K562 (cell line): ENCODE data around the gene FRMD4A. TPM values are rescaled to one million over a fixed set of nuclear protein-coding genes. Genes with fewer than 3 reads are reported as not detected.

ENCODE experiments used
- ATAC-seq: fragments of 200-7000 bp; cut with Tn5 transposase; 3 replicates; pipeline ENCODE4 v1.9.1; 2020; ENCODE audit warnings: moderate library complexity
- BruUV-seq: library from RNA; stranded (reverse); fragments of 400-500 nt; replicated peaks from 2 replicates; lab custom pipeline; 2021; lab: Mats Ljungman, UMichigan
- CTCF ChIA-PET: fragments of 300-600 bp; formaldehyde crosslinking; extraction: SDS; loops from one replicate; lab custom pipeline; 2021; ENCODE audit warnings: low intra/inter-chr PET ratio; lab: Yijun Ruan, JAX
- POLR2A ChIA-PET: fragments of 300-600, 350-650 bp; sonication (Branson Sonifier 250); formaldehyde crosslinking; extraction: SDS; loops from one replicate; lab custom pipeline; 2021; ENCODE audit warnings: antibody characterized with exemption, inconsistent platforms; lab: Yijun Ruan, JAX
- DNase-seq, 4 experiments: peaks; one replicate each; pipeline versions ENCODE4 v3.0.0 to v3.0.0-alpha.2; 2011 to 2018; ENCODE audit warnings: low spot score in 3 of 4, mixed read lengths in 3 of 4; ENCODE audit errors: extremely low read depth in 1 of 4
- FAIRE-seq: peaks from 2 replicates; lab custom pipeline; 2011; peaks lifted over from hg19 to GRCh38; lab: Jason Lieb, UNC
- H2AFZ ChIP-seq: 2 replicates; pipeline ENCODE4 v1.6.0; 2011; ENCODE audit warnings: low read depth, low read length, control low read depth, inconsistent platforms
- H3K27ac ChIP-seq: fragments of 200-600 bp; 3 replicates; pipeline ENCODE4 v1.8.0; 2011; ENCODE audit warnings: low read depth, mild to moderate bottlenecking, control low read depth, inconsistent platforms, low read length, moderate library complexity, mixed read lengths; ENCODE audit errors: extremely low read depth
- H3K27me3 ChIP-seq, 2 experiments: fragments of 300-600 bp in 1 of 2; 2 replicates in 1 of 2; 3 replicates in 1 of 2; pipeline versions ENCODE4 v1.6.0 to v1.8.0; 2011; ENCODE audit warnings: inconsistent platforms in 2 of 2, low read length in 2 of 2, mild to moderate bottlenecking in 1 of 2, mixed read lengths in 1 of 2, moderate library complexity in 1 of 2; ENCODE audit not compliant: control insufficient read depth in 2 of 2, insufficient read depth in 2 of 2
- H3K36me3 ChIP-seq: fragments of 300-600 bp; 3 replicates; pipeline ENCODE4 v1.8.0; 2011; ENCODE audit warnings: mild to moderate bottlenecking, low read length, inconsistent platforms; ENCODE audit not compliant: control insufficient read depth, insufficient read depth
- H3K4me1 ChIP-seq, 2 experiments: fragments of 200-600 bp in 1 of 2; replicated peaks in 1 of 2; 2 replicates in 1 of 2; 3 replicates in 1 of 2; pipeline versions ENCODE4 v1.5.1 to v1.8.0; 2011; ENCODE audit warnings: inconsistent platforms in 2 of 2, low read length in 2 of 2, mild to moderate bottlenecking in 1 of 2, mixed read lengths in 1 of 2, moderate library complexity in 1 of 2; ENCODE audit not compliant: control insufficient read depth in 2 of 2, insufficient read depth in 2 of 2
- H3K4me2 ChIP-seq: 2 replicates; pipeline ENCODE4 v1.6.1; 2011; ENCODE audit warnings: low read length, control low read depth, inconsistent platforms, mixed read lengths; ENCODE audit not compliant: insufficient read depth
- H3K4me3 ChIP-seq: fragments of 200-600 bp; sonication (generic), shearing (Covaris generic); 2 replicates; pipeline ENCODE4 v1.5.1; 2016; ENCODE audit warnings: control low read depth, inconsistent platforms
- H3K79me2 ChIP-seq: fragments of 200-600 bp; 3 replicates; pipeline ENCODE4 v1.8.0; 2011; ENCODE audit warnings: low read length, inconsistent platforms; ENCODE audit not compliant: control insufficient read depth, insufficient read depth
- H3K9ac ChIP-seq, 2 experiments: 2 replicates each; pipeline versions ENCODE4 v1.6.0 to v1.6.1; 2011; ENCODE audit warnings: low read depth in 2 of 2, low read length in 2 of 2, control low read depth in 1 of 2, inconsistent platforms in 1 of 2, mild to moderate bottlenecking in 1 of 2, mixed read lengths in 1 of 2; ENCODE audit not compliant: insufficient read depth in 1 of 2
- H3K9me1 ChIP-seq: one replicate; pipeline ENCODE4 v1.6.0; 2011; ENCODE audit warnings: inconsistent platforms, mild to moderate bottlenecking, low read length, moderate library complexity; ENCODE audit not compliant: control insufficient read depth, insufficient read depth
- H3K9me3 ChIP-seq: replicated peaks from 2 replicates; pipeline ENCODE4 v1.5.1; 2011; ENCODE audit warnings: low read depth, low read length, inconsistent platforms; ENCODE audit not compliant: control insufficient read depth, insufficient read depth
- H4K20me1 ChIP-seq: replicated peaks from 2 replicates; pipeline ENCODE4 v1.6.1; 2011; ENCODE audit warnings: low read length, inconsistent platforms, mixed read lengths; ENCODE audit not compliant: control insufficient read depth, insufficient read depth
- FOXP1 ChIP-seq: sonication (generic); formaldehyde crosslinking; IDR thresholded peaks from 2 replicates; pipeline ENCODE4 v1.8.0; 2022; ENCODE audit warnings: mild to moderate bottlenecking, missing genetic modification reagents
- HEY1 ChIP-seq: fragments of 250-450 bp; sonication (Bioruptor Pico); IDR thresholded peaks from 2 replicates; pipeline ENCODE4 v1.5.0; 2020; ENCODE audit warnings: mild to moderate bottlenecking, moderate library complexity, borderline replicate concordance
- PML ChIP-seq: IDR thresholded peaks from 2 replicates; pipeline ENCODE4 v1.6.1; 2012; ENCODE audit warnings: low read length, inconsistent platforms
- STAT5B ChIP-seq: fragments of 250-450 bp; sonication (Bioruptor Pico); IDR thresholded peaks from 2 replicates; pipeline ENCODE4 v1.8.0; 2021; ENCODE audit warnings: mild to moderate bottlenecking, inconsistent platforms
- ZFP36 ChIP-seq: fragments of 150-350 bp; IDR thresholded peaks from 2 replicates; pipeline ENCODE4 v1.6.1; 2018; ENCODE audit warnings: low read length, low read depth; ENCODE audit not compliant: partially characterized antibody
- ZNF165 ChIP-seq: fragments of 250-450 bp; sonication (Bioruptor Pico); IDR thresholded peaks from 2 replicates; pipeline ENCODE4 v1.4.0; 2020; ENCODE audit warnings: borderline replicate concordance
- ZNF239 ChIP-seq: fragments of 250-450 bp; sonication (Bioruptor Pico); IDR thresholded peaks from 2 replicates; pipeline ENCODE4 v1.4.0; 2020; ENCODE audit warnings: mild to moderate bottlenecking
- WGBS: fragments of 100-300 bp; shearing (Covaris generic); methylation state at CpG from one replicate; pipeline ENCODE4 v1.1.6; 2016; ENCODE audit warnings: low coverage, mixed read lengths; ENCODE audit not compliant: insufficient coverage; ENCODE audit errors: missing lambda C conversion rate; 5-methylcytosine and 5-hydroxymethylcytosine counted together
- in situ Hi-C: fragments of 300-500 bp; cut with MboI; formaldehyde crosslinking; loops from 4 replicates; pipeline ENCODE4 v1.15.0; 2018; ENCODE audit warnings: inconsistent platforms, mixed read lengths
- intact Hi-C: fragments of 100-400 bp; cut with micrococcal nuclease; formaldehyde crosslinking; loops from 2 replicates; pipeline ENCODE4 v1.14.2; 2022
- polyA plus RNA-seq, 8 experiments: library from polyadenylated mRNA; depleted of rRNA in 4 of 8; stranded (reverse) in 5 of 8; unstranded in 3 of 8; fragments of >200 nt; fragmentation: Nextera tagmentation in 2 of 8; fragmentation: Illumina TruSeq in 1 of 8; extraction: Ambion mirVana in 2 of 8; extraction: Trizol in 1 of 8; gene quantifications; 2 replicates each; pipeline versions ENCODE4 v1.2.1 to v1.2.3, GENCODE V29; 2011 to 2014; ENCODE audit warnings: inconsistent platforms in 1 of 8, missing spikeins in 1 of 8
- total RNA-seq, 7 experiments: library from RNA; depleted of rRNA in 6 of 7; stranded (reverse); fragments of >200 nt in 6 of 7; fragmentation: Illumina TruSeq in 2 of 7; extraction: Trizol in 2 of 7; gene quantifications; 2 replicates each; pipeline versions ENCODE4 v1.2.1 to v1.2.3, GENCODE V29; 2011 to 2021; ENCODE audit warnings: low replicate concordance in 1 of 7
- TF ChIP-seq, protein P1 (sequence below): fragments of 250-450 bp; sonication (Bioruptor Pico); IDR thresholded peaks from 2 replicates; pipeline ENCODE4 v1.8.0; 2022; ENCODE audit warnings: moderate library complexity, mild to moderate bottlenecking, inconsistent platforms
- TF ChIP-seq, protein P2 (sequence below): fragments of 250-450 bp; sonication (Bioruptor Pico); IDR thresholded peaks from 2 replicates; pipeline ENCODE4 v1.4.0; 2020; ENCODE audit warnings: mild to moderate bottlenecking, moderate library complexity, borderline replicate concordance
- TF ChIP-seq, protein P3 (sequence below): fragments of 450-650 bp; formaldehyde crosslinking; IDR thresholded peaks from 2 replicates; pipeline ENCODE4 v1.4.0; 2020; ENCODE audit warnings: mild to moderate bottlenecking, moderate library complexity

Gene FRMD4A
- total and polyA plus RNA-seq, 9 of the 15 experiments (the other 6 are each of a cell fraction or from before 2014, with no cell fraction given): 0.80 to 5.2 (median 3.0) TPM

DNA sequence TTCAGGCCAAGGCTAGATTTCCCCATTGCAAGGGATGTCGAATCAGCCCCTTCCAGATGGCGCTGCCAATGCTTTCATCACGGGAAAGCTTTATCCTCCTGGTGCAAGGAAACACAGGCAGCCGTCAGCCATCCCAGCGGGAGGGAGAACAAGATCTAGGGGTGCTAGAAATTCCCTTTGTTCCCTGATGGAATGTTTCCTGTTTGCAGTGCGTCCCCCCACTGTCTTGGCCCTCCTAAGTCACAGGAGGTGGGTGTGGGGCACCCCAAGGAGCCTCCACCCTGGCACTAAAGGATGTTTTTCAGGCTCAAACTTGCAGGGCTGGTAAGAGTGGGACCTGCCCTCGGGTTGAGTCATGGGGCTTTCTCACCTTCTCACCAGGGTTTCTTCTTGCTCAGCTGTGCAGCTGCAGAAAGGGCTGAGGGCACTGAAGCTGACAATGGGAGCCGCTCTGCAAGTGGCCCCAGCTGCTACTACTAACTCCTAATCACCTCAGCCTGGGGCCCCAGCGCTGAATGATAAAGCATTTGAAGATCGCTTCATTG, 640.4 kb downstream of the FRMD4A start:
- H3K36me3 ChIP-seq: no peaks in the 10 kb centered on the region; the same call in 2 of the 3 replicates
- H4K20me1 ChIP-seq: no peaks in the 10 kb centered on the region; the same call in 1 of the 2 replicates
- DNase-seq (no peak), FAIRE-seq (no peak), ATAC-seq (no peak)
- no peak overlapping the region for H3K27ac ChIP-seq
- intact Hi-C loops: no loop called here
- CTCF ChIA-PET: no interaction called here
- no peaks in the 10 kb centered on the region for H3K9me1 ChIP-seq
- WGBS: 36% methylated on average over 9 of the region's 10 CpGs
- H2AFZ ChIP-seq: no peak overlapping the region
- TF ChIP-seq ZFP36 (no peak), HEY1 (CRISPR knock-in tag) (no peak)
- H3K9ac ChIP-seq: peak overlapping the region in 1 of 2 experiments; percentile 53; a peak in 1 of 4 replicates
- H3K27me3 ChIP-seq: no peaks in the 10 kb centered on the region
- POLR2A ChIA-PET: interaction anchor here (0.6 to 1.5 kb wide), 3 partner anchors 22 to 65 kb away, joined by 3 to 6 read pairs (median 6); no protein-coding TSS in a partner anchor
- H3K4me1 ChIP-seq: no peaks in the 10 kb centered on the region
- H3K79me2 ChIP-seq: no peaks in the 10 kb centered on the region
- no peaks in the 10 kb centered on the region for H3K9me3 ChIP-seq
- no TSS peak for BruUV-seq
- in situ Hi-C loops: no loop called here
- no peak overlapping the region for H3K4me2 ChIP-seq
- H3K4me3 ChIP-seq: no peak overlapping the region

DNA sequence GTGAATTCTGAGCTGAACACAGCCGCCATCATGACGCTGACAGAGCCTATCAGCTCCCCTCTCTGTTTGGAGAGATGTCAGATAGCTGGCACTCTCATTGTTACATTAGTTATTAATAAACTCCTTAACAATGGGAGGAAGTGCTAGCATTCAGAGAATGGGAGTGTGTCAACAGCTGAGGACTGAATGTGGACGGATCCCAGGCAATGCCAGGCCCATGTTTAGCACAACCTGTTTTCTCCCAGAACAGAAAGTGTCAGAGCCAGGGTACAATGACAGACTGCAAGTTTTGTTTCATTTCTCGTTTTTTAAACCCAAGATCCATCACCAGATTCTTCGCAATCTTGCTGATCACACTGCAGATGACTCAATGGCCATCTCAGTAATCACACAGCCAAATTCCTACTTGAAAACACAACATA, 644.4 kb downstream of the FRMD4A start:
- Histone ChIP-seq H3K9me1 (no peaks in the 10 kb centered on the region), H3K9ac (no peak overlapping the region), H3K4me3 (no peak overlapping the region), H3K9me3 (no peaks in the 10 kb centered on the region), H3K4me2 (no peak overlapping the region), H3K4me1 (no peaks in the 10 kb centered on the region), H3K36me3 (no peaks in the 10 kb centered on the region; the same call in 2 of the 3 replicates), H3K79me2 (no peaks in the 10 kb centered on the region), H4K20me1 (no peaks in the 10 kb centered on the region), H2AFZ (0 out of 2 replicates have a peak overlapping the region, but pooled peaks have one; percentile 20), H3K27ac (no peak overlapping the region), H3K27me3 (no peaks in the 10 kb centered on the region)
- ATAC-seq: no peak
- POLR2A ChIA-PET: interaction anchor here (0.6 kb wide), 1 partner anchor 345 kb away, joined by 5 read pairs; no protein-coding TSS in a partner anchor
- intact Hi-C loops (no loop called here), in situ Hi-C loops (no loop called here)
- 36% methylated on average over 5 of the region's 5 CpGs for WGBS
- no TSS peak for BruUV-seq
- no peak for FAIRE-seq
- DNase-seq: no peak
- CTCF ChIA-PET: no interaction called here
- TF ChIP-seq ZNF165 (CRISPR knock-in tag): no peak
- TF ChIP-seq, protein P1, sequence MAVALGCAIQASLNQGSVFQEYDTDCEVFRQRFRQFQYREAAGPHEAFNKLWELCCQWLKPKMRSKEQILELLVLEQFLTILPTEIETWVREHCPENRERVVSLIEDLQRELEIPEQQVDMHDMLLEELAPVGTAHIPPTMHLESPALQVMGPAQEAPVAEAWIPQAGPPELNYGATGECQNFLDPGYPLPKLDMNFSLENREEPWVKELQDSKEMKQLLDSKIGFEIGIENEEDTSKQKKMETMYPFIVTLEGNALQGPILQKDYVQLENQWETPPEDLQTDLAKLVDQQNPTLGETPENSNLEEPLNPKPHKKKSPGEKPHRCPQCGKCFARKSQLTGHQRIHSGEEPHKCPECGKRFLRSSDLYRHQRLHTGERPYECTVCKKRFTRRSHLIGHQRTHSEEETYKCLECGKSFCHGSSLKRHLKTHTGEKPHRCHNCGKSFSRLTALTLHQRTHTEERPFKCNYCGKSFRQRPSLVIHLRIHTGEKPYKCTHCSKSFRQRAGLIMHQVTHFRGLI (CRISPR knock-in tag): no peak
- TF ChIP-seq PML: no peak
- TF ChIP-seq ZNF239 (CRISPR knock-in tag): no peak
- TF ChIP-seq, protein P2, sequence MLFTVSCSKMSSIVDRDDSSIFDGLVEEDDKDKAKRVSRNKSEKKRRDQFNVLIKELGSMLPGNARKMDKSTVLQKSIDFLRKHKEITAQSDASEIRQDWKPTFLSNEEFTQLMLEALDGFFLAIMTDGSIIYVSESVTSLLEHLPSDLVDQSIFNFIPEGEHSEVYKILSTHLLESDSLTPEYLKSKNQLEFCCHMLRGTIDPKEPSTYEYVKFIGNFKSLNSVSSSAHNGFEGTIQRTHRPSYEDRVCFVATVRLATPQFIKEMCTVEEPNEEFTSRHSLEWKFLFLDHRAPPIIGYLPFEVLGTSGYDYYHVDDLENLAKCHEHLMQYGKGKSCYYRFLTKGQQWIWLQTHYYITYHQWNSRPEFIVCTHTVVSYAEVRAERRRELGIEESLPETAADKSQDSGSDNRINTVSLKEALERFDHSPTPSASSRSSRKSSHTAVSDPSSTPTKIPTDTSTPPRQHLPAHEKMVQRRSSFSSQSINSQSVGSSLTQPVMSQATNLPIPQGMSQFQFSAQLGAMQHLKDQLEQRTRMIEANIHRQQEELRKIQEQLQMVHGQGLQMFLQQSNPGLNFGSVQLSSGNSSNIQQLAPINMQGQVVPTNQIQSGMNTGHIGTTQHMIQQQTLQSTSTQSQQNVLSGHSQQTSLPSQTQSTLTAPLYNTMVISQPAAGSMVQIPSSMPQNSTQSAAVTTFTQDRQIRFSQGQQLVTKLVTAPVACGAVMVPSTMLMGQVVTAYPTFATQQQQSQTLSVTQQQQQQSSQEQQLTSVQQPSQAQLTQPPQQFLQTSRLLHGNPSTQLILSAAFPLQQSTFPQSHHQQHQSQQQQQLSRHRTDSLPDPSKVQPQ (CRISPR knock-in tag): no peak
- TF ChIP-seq, protein P3, sequence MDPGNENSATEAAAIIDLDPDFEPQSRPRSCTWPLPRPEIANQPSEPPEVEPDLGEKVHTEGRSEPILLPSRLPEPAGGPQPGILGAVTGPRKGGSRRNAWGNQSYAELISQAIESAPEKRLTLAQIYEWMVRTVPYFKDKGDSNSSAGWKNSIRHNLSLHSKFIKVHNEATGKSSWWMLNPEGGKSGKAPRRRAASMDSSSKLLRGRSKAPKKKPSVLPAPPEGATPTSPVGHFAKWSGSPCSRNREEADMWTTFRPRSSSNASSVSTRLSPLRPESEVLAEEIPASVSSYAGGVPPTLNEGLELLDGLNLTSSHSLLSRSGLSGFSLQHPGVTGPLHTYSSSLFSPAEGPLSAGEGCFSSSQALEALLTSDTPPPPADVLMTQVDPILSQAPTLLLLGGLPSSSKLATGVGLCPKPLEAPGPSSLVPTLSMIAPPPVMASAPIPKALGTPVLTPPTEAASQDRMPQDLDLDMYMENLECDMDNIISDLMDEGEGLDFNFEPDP: no peak
- TF ChIP-seq STAT5B (CRISPR knock-in tag): no peak
- TF ChIP-seq FOXP1: no peak
